ENCODE data around the gene SURF2.
"Not testable (repeated sequence)": the region's sequence is repeated elsewhere in the genome, so short reads cannot be mapped to it uniquely, and the experiment has no call there.

The SURF2 gene

DNA sequence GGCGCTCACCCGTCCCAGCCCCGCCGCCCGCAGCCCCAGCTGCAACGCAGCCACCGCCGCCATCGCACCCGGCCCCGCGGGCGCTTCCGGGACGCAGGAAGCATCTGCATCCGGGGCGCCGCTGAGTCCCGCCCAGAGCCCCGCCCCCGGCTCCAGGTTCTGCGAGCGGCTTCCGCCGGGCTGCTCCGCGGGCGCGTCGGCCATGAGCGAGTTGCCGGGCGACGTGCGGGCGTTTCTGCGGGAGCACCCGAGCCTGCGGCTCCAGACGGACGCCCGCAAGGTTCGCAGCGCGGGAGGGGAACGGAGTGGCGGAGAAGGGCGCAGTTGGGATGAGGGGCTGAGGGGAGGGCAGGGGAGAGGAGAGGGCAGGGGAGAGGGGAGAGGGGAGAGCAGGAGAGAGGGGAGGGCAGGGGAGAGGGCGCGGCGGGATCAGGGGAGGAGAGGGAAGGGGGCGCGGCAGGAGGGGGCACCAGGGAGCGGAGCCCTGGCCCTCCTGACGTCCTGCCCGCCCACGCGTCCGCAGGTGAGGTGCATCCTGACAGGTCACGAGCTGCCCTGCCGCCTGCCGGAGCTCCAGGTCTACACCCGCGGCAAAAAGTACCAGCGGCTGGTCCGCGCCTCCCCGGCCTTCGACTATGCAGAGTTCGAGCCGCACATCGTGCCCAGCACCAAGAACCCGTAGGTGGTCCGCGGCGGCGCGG, at the start of gene SURF2, which contains the start of gene SURF1:
Gene SURF2, plus strand, starts transcription at position 160 of the 701 bp plus-strand sequence. Its CDS starts 43 bp downstream, at position 203.
Gene SURF1, minus strand, starts transcription at position 97 of the 701 bp plus-strand sequence. Its CDS starts 34 bp downstream, at position 63.
- intact Hi-C loops (cut with DNase I), result loop anchor here (5.0 to 10.0 kb wide), 2 partner anchors 58 to 121 kb away; partner anchors contain the start of genes REXO4 and SLC2A6
- DNase-seq, result peak; percentile 80 to 98 (median 88)

DNA sequence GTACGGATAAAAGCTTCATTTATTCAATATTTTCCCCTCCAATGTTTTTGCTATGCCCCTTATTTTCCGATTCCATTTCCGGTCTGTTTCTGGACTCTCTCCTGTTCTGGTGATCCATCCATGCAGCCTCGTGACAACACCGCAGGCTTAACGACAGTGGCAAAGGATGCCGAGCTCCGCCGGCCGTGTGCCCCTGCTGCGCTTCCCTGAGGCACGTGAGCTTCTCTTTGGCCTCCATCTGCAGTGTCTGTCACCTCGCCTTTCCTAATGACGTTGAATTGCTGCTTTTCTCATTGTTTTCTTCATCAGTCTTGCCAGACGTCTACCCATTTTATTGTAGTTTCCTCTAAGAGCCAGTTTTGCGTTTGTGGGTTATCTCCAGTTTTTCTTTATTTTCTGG, 49.0 kb upstream of the SURF2 start:
- intact Hi-C loops (cut with DNase I), result no loop called here
- peak in 2 of 10 donors; percentile 24 to 59 for DNase-seq

DNA sequence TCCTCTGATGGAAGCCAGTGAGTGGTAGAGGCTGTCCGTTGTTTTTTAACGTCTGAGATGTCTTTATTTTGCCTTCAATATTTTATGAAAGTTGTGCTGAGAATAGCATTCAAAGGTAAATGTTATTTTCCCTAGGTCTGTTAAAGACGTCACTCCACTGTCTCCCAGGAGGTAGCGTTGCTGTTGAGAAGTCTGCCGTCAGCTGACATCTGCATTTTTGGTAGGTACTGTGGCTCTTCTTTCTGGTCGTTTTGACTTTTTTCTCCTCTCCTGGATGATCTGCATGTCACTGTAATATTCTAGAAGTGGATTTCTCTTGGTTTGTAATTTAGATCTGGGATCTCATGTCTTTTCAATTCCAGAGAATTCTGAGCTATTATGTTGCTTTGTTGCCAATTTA, 46.7 kb upstream of the SURF2 start:
- DNase-seq, result no peak
- intact Hi-C loops (cut with DNase I), result no loop called here

DNA sequence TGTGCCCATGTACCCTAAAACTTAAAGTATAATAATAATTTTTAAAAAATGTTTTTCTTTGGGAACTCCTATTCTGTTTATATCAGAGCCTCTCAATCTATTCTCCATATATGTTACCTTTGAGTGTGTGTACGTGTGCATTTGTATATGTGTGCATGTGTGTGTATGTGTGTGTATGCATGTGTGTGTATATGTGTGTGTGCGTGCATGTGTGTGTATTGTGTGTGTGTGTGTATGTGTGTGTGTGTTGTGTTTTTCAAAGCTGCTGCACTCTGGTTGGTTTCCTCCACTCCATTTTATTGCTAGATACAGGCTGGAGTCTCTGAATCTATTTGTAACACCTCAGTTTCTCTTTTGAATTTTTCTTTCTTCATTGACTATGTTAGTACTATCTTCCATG, 40.4 kb upstream of the SURF2 start:
- intact Hi-C loops (cut with DNase I), result no loop called here
- no peak for DNase-seq

DNA sequence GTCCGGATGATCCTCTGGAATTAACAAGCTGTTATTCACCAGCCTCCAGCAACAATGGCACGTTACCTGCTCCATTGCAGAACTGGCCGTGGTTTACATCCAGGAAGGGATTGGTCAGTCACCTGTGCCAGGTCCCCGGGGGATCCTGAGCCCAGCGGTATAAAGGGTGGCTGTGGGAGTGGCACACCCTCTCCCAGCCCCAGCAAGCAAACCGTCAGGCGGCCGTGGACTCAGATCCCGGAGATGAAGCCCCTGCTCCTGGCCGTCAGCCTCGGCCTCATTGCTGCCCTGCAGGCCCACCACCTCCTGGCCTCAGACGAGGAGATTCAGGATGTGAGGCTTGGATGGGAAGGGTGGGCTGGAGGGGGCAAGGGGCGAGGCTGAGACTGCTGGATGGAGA, 38.8 kb upstream of the SURF2 start:
- intact Hi-C loops (cut with DNase I), result not testable (repeated sequence)
- peak in 2 of 10 donors; percentile 45 to 60 for DNase-seq

DNA sequence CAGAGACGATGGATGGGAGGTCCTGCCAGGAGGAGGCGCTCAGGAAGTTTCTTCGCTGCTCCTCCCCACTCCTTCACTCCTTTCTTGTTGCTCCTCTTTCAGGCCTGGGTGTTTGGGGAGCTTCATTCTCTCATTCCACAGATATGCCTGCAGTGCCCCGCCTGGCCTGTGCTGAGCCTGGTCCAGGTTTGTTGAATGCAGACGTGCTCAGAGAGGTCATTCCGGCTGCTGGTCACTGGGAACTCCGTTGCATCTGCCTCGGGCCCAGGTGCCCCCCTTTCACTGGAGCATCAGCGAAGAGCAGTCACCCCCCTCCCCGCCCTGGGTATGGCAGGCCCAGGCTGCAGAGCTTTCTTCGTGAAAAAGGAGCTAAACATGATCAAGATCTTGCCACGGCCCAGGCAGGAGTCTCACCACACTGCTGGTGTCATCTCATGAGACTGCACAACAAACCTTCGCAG, 35.9 kb upstream of the SURF2 start:
- peak in 3 of 10 donors; percentile 49 to 74 (median 63) for DNase-seq
- intact Hi-C loops (cut with DNase I), result no loop called here

DNA sequence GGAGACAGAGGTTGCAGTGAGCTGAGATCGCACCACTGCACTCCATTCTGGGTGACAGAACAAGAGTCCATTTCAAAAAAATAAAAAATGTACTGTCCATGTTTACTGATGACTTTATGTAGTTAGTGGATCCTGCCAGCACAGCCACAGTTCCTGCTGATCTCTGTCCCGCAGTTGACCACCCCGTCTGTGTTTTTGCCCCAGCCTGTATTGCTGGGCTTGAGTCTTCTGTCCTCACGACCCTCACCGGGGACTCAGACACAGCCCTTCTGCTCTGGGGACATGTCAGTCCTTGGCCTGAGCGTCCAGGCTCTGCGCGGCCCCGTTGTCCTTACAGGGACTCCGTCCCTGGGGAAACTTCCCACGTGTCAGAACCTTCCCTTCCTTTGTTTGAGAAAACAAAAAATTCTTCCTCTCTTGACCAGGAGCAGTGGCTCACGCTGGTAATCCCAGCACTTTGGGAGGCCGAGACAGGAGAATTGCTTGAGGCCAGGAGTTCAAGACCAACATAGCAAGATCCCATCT, 34.9 kb upstream of the SURF2 start:
- peak in 2 of 10 donors; percentile 42 to 64 for DNase-seq
- intact Hi-C loops (cut with DNase I), result no loop called here

DNA sequence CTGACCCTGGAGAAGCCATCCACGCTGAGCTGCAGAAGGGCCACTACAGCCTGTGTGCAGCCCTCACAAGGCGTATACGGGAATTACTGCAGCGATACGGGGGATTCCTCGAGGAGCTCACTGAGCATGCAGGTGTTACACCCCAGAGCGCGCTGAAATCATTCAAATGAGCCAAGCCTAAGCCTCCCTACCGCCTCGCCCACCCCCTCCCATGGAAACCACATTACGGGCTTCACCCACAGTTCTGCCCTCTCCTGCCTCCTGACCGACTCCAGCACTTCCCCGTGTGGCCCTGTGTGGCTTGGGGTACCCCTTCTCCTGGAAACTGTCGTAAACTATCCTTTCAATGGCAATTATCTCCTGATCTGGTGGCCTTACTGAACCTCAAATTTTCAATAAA, 33.6 kb upstream of the SURF2 start:
- intact Hi-C loops (cut with DNase I), result no loop called here
- DNase-seq, result peak in 3 of 10 donors; percentile 20 to 62 (median 32)

DNA sequence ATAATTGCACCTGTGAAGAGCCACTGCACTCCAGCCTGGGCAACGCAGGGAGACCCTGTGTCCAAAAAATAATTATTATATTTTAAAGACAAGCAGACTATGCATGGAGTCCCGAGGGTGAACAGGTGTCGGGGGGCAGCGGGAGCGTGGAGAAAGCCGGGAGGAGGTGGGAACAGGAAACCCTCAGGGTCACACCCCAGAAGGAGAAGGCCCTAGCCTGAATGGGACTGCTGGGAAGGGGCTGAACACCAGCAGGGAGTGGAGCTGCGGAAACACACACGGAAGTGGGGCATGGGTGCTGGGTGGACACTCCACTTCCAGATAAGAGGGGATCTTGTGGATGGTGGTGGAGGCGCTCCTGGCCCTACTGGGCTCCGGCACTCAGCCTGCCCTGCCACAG, 33.1 kb upstream of the SURF2 start:
- peak in 3 of 10 donors; percentile 20 to 57 (median 53) for DNase-seq
- intact Hi-C loops (cut with DNase I), result no loop called here

DNA sequence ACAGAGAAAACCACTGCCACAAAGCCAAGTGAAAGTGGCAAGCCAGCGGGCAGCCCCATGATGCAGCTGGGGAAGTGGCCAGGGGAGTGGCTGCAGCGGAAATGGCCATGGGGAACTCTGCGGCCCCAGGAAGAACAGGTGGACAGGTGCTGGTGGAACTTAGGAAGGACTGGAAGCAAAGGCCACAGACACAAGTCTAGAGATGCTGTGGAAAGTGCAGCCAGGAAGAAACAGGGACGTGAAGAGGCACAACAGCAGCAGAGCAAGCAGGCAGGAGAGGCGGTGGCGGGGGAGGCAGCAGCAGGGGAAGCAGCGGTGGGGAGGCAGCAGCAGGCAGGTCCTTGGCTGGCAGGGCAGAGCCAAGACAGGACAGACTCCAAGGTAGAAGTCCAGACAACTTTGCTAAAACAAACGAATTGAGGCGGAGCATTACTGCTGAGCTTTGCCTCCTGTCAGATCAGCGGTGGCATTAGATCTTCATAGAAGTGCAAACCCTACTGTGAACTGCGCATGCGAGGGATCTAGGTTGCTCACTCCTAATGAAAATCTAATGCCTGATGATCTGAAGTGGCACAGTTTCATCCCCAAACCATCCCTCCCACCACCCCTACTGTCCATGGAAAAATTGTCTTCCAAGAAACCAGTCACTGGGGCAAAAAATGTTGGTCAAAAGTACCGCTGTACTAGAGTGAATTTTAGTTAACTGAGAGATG, 32.2 kb upstream of the SURF2 start:
- intact Hi-C loops (cut with DNase I), result no loop called here
- DNase-seq, result peak in 3 of 10 donors; percentile 10 to 45 (median 39)

DNA sequence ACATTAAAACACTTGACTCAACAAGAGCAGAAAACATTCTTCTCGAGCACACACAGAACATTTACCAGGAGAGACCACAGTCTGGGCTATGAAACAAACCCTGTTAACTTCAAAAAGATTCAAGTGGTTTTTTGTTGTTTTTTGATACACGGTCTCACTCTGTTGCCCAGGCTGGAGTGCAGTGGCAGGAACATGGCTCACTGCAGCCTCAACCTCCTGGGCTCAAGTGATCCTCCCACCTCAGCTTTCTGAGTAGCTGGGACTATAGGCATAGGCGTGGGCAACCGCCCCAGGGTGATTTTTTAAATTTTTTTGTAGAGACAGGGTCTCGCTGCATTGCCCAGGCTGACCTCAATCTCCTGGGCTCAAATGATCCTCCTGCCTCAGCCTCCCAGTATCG, 29.3 kb upstream of the SURF2 start:
- intact Hi-C loops (cut with DNase I), result loop anchor here (5.0 kb wide), 1 partner anchor 140 kb away; no protein-coding TSS in a partner anchor
- DNase-seq, result peak in 3 of 10 donors; percentile 20 to 46 (median 21)

DNA sequence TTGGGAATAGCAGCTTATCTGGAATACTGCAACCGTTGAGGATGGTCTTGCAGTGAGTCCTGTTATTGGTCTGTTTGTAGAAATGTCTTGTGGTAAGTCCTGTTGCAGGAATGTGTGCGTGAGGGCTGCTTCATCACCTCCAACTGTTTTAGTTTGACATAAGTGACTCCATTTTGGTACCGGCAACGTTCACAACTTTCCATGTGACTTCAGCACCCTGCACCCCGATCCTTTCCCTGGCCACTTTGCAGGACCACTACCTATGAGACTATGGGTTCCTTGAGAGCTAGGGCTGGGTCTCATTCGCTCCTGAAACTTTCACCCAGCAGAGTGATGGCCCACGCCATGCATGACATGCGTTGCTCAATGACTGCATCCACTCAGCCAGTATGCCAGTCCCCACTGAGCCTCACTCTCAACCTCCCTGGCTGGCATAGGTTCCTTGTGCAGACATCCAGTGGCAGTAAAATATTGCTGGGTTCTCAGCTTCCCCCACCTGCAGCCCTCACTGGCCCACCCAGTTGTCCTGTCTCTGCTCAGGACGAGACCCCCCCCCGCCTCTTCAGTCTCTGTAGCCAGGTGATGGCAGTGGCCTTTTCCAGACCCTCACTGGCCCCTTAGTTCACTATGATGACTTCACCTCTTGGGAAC, 28.4 kb upstream of the SURF2 start:
- intact Hi-C loops (cut with DNase I), result loop anchor here (5.0 kb wide), 1 partner anchor 141 kb away; no protein-coding TSS in a partner anchor
- peak in 3 of 10 donors; percentile 37 to 40 (median 39) for DNase-seq

DNA sequence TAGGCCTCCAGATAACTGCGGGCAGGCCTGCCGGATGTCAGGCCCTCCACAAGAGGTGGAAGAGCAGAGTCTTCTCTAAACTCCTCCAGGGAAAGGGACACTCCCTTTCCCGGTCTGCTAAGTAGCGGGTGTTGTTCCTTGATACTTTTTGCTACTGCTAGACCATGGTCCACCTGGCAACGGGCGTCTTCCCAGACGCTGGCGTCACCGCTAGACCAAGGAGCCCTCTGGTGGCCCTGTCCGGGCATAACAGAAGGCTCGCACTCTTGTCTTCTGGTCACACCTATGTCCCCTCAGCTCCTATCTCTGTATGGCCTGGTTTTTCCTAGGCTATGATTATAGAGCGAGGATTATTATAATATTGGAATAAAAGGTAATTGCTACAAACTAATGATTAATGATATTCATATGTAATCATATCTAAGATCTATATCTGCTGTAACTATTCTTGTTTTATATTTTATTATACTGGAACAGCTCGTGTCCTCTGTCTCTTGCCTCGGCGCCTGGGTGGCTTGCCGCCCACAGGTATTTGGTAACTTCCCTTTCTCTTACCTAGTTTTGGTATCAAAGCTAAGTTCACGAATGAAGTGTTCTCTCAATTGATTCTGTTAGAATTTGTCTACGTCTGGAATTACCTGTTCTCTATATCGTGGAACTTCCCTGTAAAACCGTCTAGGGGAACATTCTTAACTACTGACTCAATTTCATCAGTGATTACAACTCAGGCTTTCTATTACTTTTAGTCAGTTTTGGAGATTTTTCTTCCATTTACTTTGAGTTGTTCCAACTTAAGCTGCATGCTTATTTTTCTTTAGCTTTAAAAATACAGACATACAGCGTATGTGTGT, 26.8 kb upstream of the SURF2 start:
- intact Hi-C loops (cut with DNase I), result loop anchor here (5.0 kb wide), 1 partner anchor 142 kb away; no protein-coding TSS in a partner anchor
- peak in 7 of 10 donors; percentile 23 to 91 (median 55) for DNase-seq

DNA sequence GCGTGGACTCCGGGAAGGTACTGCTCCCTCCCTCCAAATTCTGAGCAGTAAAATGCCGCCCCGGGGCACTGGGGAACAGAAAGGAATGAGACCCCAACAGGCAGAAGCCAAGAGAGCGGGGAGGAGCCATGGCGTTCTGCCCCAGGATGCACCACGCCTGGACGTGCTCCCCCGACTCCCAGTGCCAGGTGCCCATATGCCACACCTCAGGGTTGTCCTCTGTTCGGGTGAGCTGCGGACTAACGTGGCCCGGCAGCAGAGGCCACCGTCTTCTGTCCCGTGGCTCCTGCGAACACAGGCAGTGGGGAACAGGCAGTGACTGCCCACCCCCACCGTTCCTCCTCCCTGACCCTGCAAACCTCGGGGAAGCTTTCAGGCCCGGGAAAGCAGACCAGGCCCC, 25.1 kb upstream of the SURF2 start:
- intact Hi-C loops (cut with DNase I), result no loop called here
- DNase-seq, result peak in 3 of 10 donors; percentile 47 to 73 (median 64)

DNA sequence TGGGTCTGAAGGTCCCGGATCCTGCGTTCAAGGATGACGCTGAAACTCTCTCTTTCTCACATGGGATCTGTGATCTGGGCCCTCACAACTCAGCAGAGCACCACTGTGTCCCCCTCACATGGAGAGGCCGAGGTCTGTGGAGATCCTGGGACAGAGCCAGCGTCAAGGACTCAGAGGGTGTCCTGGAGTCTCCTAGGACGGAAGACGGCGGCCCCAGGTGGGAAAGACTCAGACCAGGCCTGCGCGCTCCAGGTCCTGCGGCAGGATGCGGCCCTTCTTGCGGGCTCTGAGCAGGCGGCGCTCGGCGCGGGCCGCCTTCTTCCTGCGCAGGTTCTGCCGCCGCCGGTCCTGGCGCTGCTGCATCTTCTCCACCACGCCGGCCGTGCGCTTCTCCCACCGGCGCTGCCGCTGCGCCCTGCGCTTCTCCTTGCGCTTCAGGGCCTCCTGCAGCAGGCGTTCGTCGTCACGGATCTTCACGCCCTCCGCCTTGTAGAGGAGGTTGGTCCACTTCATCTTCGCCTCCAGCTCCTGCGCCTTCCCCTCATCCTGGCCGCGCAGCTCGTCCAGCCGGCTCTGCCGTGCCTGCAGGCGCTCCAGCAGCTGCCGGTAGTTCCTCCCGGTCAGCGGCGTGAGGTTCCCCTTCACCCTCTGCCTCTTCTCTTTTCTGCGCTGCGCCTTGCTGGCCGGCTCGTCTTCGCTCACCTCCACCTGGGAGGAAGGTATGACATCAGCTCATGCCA, 24.5 kb upstream of the SURF2 start:
- intact Hi-C loops (cut with DNase I), result no loop called here
- peak in 3 of 10 donors; percentile 53 to 66 (median 65) for DNase-seq

DNA sequence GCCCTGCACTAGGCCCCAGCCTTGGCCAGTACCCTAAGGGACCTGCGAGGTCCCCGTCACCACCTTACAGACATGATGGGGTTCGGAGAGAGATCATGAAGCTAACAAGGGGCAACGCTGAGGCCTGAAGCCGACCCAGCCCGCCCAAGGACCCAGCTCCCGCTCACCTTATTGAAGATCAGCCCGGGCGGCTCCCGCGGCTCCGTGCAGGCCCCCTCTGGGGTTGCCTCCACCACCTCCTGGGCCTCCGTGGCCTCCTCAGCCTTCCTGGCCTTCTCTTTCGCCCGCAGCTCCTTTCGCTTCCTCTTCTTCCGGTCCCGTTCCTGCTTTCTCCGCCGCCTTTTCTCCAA, 24.0 kb upstream of the SURF2 start:
- DNase-seq, result peak in 2 of 10 donors; percentile 40 to 79
- intact Hi-C loops (cut with DNase I), result no loop called here

DNA sequence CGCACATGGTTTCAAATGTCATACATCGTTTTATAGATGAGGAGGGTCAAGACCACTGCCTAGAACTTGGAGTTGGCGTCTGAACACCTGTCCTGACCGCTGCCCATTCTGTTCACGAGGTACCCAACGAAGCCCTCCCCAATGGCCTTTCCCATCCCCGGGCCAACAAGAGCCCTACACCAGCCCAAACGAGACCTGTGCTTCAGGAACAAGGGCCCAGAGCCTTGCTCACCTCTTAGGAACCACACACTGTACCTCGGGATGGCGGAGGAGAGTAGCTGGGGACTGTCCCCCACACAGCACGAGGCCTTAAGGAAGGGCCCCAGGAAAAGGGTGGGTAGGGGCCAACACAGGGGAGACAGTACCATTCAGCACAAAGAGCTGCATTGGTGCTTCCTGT, 23.3 kb upstream of the SURF2 start:
- DNase-seq, result peak in 2 of 10 donors; percentile 30 to 51
- intact Hi-C loops (cut with DNase I), result no loop called here

DNA sequence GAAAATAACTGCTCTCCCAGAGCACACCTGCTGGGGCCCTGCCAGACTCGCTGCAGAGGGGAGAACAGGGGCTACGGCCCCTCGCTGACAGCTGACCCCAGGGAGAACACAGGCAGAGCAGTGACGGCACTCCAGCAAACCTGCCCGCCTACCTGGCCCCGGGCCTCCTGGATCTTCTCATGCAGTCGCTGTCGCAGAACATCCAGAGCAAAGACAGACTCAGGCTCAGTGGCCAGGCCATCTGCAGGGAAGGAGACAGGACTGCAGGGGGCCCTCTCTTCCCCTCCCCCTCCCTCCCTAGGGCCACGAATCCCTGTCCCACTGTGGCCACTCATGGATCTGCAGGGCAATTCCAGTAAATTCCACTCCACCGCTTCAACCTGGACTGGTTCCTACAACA, 22.8 kb upstream of the SURF2 start:
- intact Hi-C loops (cut with DNase I), result no loop called here
- DNase-seq, result peak in 3 of 10 donors; percentile 11 to 72 (median 54)

DNA sequence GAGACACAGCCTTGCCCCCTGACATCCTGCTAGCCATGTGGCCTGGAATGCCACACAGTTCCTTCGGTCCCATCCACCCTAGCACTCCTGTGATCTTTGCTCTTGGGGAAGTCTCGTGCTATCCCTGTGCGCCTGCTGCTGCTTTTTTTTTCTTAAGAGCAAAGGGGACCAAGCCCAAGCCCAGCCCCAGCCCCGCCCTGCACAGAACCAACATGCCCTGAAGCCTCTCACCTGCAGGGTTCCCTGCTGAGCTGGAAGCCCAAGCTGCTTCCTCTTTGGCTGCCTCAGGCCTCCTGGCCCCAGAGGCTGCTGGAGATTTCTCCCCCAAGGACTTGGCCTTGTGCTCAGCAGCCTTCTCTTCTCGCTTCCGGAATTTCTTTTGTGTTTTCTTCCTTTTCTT, 22.2 kb upstream of the SURF2 start:
- intact Hi-C loops (cut with DNase I), result no loop called here
- peak in 3 of 10 donors; percentile 1 to 63 (median 32) for DNase-seq
